HG02973 (cell line): ENCODE results near the gene TESMIN.

Source experiments
- ATAC-seq: cut with Tn5 transposase; IDR thresholded peaks from one replicate; pipeline ENCODE4 v1.9.1; 2021; ENCODE audit warnings: moderate library complexity; ENCODE audit not compliant: unreplicated experiment

TESMIN gene

GRCh38 chr11:68684385-68685356 is 66.6 kb downstream of the TESMIN start, which contains the start of gene GAL:
GAL (plus strand) TSS chr11:68684544; CDS start chr11:68684924, 380 bp downstream.
- no peak for ATAC-seq

GRCh38 chr11:68683536-68684384 is 67.6 kb downstream of the TESMIN start:
- ATAC-seq: no peak

- ATAC-seq: no peak
These were observed 68.2 kb downstream of the TESMIN start for GRCh38 chr11:68683121-68683520.

GRCh38 chr11:68682531-68682961 is 68.8 kb downstream of the TESMIN start:
- ATAC-seq: no peak

GRCh38 chr11:68680541-68681231 is 70.6 kb downstream of the TESMIN start:
- ATAC-seq: no peak

- no peak for ATAC-seq
These were observed 73.3 kb downstream of the TESMIN start for GRCh38 chr11:68678031-68678441.

- ATAC-seq: no peak
These were observed 73.9 kb downstream of the TESMIN start for GRCh38 chr11:68677432-68677831.

- no peak for ATAC-seq
These were observed 76.9 kb downstream of the TESMIN start for GRCh38 chr11:68674461-68674860.

- ATAC-seq: no peak
These were observed 77.3 kb downstream of the TESMIN start for GRCh38 chr11:68673991-68674390.

- ATAC-seq: no peak
These were observed 77.9 kb downstream of the TESMIN start for GRCh38 chr11:68673306-68673945.

- no peak for ATAC-seq
These were observed 80.9 kb downstream of the TESMIN start for GRCh38 chr11:68670208-68670992.

GRCh38 chr11:68669301-68670090 is 81.8 kb downstream of the TESMIN start:
- no peak for ATAC-seq

- ATAC-seq: no peak
These were observed 83.5 kb downstream of the TESMIN start for GRCh38 chr11:68667511-68668500.

- ATAC-seq: no peak
These were observed 84.5 kb downstream of the TESMIN start for GRCh38 chr11:68666849-68667248.

- no peak for ATAC-seq
These were observed 85.9 kb downstream of the TESMIN start for GRCh38 chr11:68665436-68665835.

- ATAC-seq: no peak
These were observed 86.4 kb downstream of the TESMIN start for GRCh38 chr11:68664906-68665305.

- ATAC-seq: no peak
These were observed 87.2 kb downstream of the TESMIN start for GRCh38 chr11:68664141-68664540.
